Neutrophil (primary cell): ENCODE results near the gene ATP9B.

Experiments
- H3K27ac ChIP-seq: fragments of 200-600 bp; sonication (generic); 2 replicates; pipeline ENCODE4 v1.5.1; 2016; ENCODE audit warnings: mild to moderate bottlenecking, moderate library complexity
- H3K27me3 ChIP-seq: fragments of 200-600 bp; sonication (generic); 2 replicates; pipeline ENCODE4 v1.6.0; 2016; ENCODE audit warnings: mild to moderate bottlenecking
- H3K36me3 ChIP-seq: fragments of 200-600 bp; sonication (generic); 2 replicates; pipeline ENCODE4 v1.5.1; 2017
- H3K4me1 ChIP-seq, 2 experiments: fragments of 200-600 bp in 1 of 2; sonication (generic) in 1 of 2; 1 replicate in 1 of 2; 2 replicates in 1 of 2; pipeline versions ENCODE4 v1.5.1 to v1.6.1; 2013 to 2016; ENCODE audit warnings: low read depth in 1 of 2, low read length in 1 of 2, mild to moderate bottlenecking in 1 of 2, moderate library complexity in 1 of 2; ENCODE audit not compliant: control insufficient read depth in 1 of 2, insufficient read depth in 1 of 2
- H3K4me3 ChIP-seq, 2 experiments: fragments of 200-600 bp in 1 of 2; sonication (generic) in 1 of 2; 1 replicate in 1 of 2; 2 replicates in 1 of 2; pipeline ENCODE4 v1.5.1; 2013 to 2016; ENCODE audit warnings: low read depth in 1 of 2, low read length in 1 of 2, mild to moderate bottlenecking in 1 of 2, moderate library complexity in 1 of 2
- H3K9me3 ChIP-seq: fragments of 200-600 bp; sonication (generic); 2 replicates; pipeline ENCODE4 v1.5.1; 2016
- TF ChIP-seq, protein P1 (sequence below): fragments of 200-600 bp; sonication (generic); IDR thresholded peaks from 2 replicates; pipeline ENCODE4 v1.5.1; 2016; ENCODE audit warnings: antibody characterized with exemption

ATP9B gene

DNA sequence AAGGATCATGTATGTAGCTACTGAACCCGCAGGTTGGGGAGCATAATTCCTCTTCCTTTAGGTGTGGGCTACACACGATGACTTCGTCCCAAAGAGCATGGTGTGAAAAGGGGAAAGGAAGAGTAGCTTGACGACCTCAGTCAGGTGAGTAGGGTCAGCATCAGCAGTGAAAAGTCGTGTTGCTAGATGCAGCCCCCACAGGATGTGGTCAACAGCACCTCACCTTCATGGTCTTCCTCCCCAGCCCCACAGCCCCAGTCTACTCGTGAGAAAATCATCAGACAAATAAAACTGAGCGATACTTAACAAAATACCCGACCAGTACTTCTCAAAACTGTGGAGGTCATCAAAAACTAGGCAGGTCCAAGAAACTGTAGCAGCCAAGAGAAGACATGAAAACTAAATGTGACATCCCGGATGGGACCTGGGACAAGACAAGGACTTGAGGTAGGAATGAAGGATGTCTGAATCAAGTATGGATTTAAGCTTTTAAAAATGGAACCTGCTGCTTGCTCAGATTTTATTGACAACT, 249.0 kb downstream of the ATP9B start:
- no peak overlapping the region for H3K4me3 ChIP-seq
- no peaks in the 10 kb centered on the region for H3K9me3 ChIP-seq
- TF ChIP-seq, protein P1, sequence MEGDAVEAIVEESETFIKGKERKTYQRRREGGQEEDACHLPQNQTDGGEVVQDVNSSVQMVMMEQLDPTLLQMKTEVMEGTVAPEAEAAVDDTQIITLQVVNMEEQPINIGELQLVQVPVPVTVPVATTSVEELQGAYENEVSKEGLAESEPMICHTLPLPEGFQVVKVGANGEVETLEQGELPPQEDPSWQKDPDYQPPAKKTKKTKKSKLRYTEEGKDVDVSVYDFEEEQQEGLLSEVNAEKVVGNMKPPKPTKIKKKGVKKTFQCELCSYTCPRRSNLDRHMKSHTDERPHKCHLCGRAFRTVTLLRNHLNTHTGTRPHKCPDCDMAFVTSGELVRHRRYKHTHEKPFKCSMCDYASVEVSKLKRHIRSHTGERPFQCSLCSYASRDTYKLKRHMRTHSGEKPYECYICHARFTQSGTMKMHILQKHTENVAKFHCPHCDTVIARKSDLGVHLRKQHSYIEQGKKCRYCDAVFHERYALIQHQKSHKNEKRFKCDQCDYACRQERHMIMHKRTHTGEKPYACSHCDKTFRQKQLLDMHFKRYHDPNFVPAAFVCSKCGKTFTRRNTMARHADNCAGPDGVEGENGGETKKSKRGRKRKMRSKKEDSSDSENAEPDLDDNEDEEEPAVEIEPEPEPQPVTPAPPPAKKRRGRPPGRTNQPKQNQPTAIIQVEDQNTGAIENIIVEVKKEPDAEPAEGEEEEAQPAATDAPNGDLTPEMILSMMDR = no peak
- no peak overlapping the region for H3K27ac ChIP-seq
- H3K36me3 ChIP-seq = no peaks in the 10 kb centered on the region
- no peaks in the 10 kb centered on the region for H3K27me3 ChIP-seq
- no peaks in the 10 kb centered on the region for H3K4me1 ChIP-seq

DNA sequence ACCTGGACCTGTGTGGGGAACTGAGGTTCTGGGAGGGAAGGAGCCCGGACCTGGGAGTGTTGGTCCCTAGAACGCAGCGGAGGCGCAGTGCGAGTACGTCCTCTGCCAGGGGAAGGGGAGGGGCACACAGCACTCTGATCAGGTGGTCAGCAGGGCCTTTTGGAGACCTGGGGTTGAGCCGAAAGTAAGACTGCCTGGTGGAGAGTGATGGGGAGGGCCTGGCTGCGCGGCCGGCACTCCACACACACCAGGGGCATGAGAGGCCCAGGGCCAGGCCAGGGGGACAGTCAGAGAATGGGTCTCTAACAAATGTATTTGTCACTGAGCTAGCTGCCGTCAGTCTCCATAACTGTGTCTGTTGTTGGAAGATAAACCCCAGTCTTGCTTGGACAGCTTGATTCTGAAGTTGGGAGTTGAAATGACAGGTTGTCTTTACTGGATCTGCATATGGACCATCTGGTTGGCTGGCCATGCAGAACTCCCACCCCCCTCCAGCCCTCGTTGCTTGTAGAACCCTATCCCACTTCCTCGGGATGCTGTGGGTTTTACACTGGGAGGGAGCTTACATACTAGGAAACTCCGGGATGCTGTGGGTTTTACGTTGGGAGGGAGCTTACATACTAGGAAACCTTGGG, 251.1 kb downstream of the ATP9B start:
- H3K36me3 ChIP-seq = no peaks in the 10 kb centered on the region

DNA sequence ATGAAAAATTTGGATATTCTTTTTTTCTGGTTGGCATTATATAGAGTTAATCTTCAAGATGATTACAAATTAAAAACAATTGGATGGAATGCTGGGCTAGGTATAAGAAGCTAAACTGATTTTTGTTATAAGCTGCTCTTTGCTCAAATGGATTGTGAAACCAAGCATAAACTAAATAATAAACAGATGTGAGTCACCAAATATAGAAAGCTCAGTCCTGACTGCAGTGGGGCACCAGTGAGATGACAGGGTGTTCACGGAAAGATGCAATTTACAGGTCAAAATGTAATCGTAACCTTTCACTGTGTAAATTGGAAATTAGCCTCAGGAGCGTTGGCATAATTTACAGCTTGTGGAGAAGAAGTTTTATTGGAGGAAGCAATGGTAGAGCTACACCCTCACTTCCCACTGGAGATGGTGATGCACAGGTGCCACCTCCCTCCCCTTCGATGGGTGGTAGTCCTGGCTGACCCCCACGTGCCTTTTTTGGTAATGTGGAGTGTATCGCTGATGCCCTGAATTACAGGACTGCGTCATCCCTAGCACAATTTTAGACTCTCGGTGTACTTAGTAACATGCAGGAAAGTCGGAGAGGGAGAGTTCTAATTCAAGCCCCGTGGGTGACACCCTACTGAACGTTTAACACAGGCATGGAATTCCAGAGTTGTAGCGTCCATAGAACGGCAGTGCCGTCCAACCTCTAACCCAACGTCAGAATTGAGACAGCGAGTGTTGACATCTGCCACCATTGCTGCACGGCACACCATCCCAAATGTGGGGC, 252.6 kb downstream of the ATP9B start:
- H3K9me3 ChIP-seq = no peaks in the 10 kb centered on the region
- TF ChIP-seq, protein P1 = no peak
- H3K4me1 ChIP-seq = no peaks in the 10 kb centered on the region
- H3K27ac ChIP-seq = no peak overlapping the region
- H3K27me3 ChIP-seq = no peaks in the 10 kb centered on the region
- H3K36me3 ChIP-seq = no peaks in the 10 kb centered on the region
- H3K4me3 ChIP-seq = no peak overlapping the region

More for the DNA sequence above, 251.1 kb downstream of the ATP9B start:
- Histone ChIP-seq H3K27ac (no peak overlapping the region), H3K4me3 (no peak overlapping the region), H3K9me3 (no peaks in the 10 kb centered on the region), H3K4me1 (no peaks in the 10 kb centered on the region), H3K27me3 (no peaks in the 10 kb centered on the region)
- TF ChIP-seq, protein P1 = no peak

DNA sequence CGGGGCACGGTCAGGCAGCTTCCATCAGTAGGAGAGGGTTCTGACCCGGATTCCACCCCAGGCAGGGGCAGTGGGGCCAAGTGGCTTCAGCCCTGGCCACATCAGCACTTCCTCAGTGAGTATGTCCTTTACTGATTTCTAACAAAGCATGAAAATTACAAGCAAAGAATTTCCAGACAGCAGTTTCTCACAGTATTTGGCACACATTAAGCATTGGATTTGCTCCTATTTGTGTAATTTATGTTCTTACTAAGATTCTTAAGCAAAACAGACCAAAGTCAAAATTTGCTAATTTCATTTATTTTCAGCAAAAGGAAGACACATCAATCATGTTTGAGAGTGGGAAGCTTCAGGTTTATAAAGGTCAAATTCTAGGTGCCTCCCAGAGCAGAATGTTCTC, 253.2 kb downstream of the ATP9B start:
- Histone ChIP-seq H3K36me3 (no peaks in the 10 kb centered on the region), H3K9me3 (no peaks in the 10 kb centered on the region), H3K4me1 (no peaks in the 10 kb centered on the region), H3K27ac (no peak overlapping the region), H3K4me3 (no peak overlapping the region), H3K27me3 (no peaks in the 10 kb centered on the region)
- TF ChIP-seq, protein P1 = no peak

DNA sequence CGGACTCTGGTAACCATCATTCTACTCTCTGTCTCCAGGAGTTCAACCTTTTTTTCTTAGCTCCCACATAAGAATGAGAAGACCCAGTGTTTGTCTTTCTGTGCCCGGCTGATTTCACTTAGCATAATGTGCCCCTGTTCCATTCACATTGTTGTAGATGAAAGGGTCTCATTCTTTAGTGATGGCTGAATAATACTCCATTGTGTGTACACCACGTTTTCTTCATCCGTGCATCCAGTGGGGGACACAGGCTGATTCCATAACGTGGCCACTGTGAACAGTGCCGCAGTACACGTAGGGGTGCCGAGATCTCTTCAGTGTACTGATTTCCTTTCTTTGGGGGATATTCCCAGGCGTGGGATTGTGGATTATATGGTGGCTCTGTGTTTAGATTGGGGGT, 254.3 kb downstream of the ATP9B start:
- Histone ChIP-seq H3K9me3 (no peaks in the 10 kb centered on the region), H3K4me3 (no peak overlapping the region), H3K27me3 (no peaks in the 10 kb centered on the region), H3K4me1 (no peaks in the 10 kb centered on the region), H3K27ac (no peak overlapping the region), H3K36me3 (no peaks in the 10 kb centered on the region)
- TF ChIP-seq, protein P1 = no peak
